Osteoblast (primary cell): ENCODE data around the gene EPHB2. TPM values are rescaled to one million over a fixed set of nuclear protein-coding genes. Genes with fewer than 3 reads are reported as not detected.

Experiments
- DNase-seq: peaks from one replicate; pipeline ENCODE4 v3.0.0; 2011; ENCODE audit warnings: low spot score, mixed read lengths; ENCODE audit not compliant: insufficient read length; ENCODE audit errors: missing footprints
- H2AFZ ChIP-seq: 2 replicates; pipeline ENCODE4 v1.6.0; 2011; ENCODE audit warnings: mild to moderate bottlenecking, low read length
- H3K27ac ChIP-seq: 2 replicates; pipeline ENCODE4 v1.5.1; 2011; ENCODE audit warnings: mild to moderate bottlenecking, low read depth, low read length, moderate library complexity
- H3K27me3 ChIP-seq: 2 replicates; pipeline ENCODE4 v1.6.0; 2012; ENCODE audit warnings: mild to moderate bottlenecking, control low read depth, inconsistent platforms, low read length, moderate library complexity; ENCODE audit not compliant: insufficient read depth
- H3K36me3 ChIP-seq: 2 replicates; pipeline ENCODE4 v1.5.1; 2011; ENCODE audit warnings: mild to moderate bottlenecking, low read length, control low read depth, moderate library complexity; ENCODE audit not compliant: insufficient read depth
- H3K4me1 ChIP-seq: 2 replicates; pipeline ENCODE4 v1.5.1; 2011; ENCODE audit warnings: mild to moderate bottlenecking, low read length, control low read depth, moderate library complexity; ENCODE audit not compliant: insufficient read depth
- H3K4me2 ChIP-seq: 2 replicates; pipeline ENCODE4 v1.6.0; 2011; ENCODE audit warnings: mild to moderate bottlenecking, low read length; ENCODE audit not compliant: insufficient read depth
- H3K4me3 ChIP-seq: fragments of 200-600 bp; sonication (generic); 3 replicates; pipeline ENCODE4 v1.5.1; 2012; ENCODE audit warnings: mild to moderate bottlenecking, low read length, inconsistent platforms; ENCODE audit not compliant: insufficient read depth
- H3K79me2 ChIP-seq: 2 replicates; pipeline ENCODE4 v1.6.0; 2012; ENCODE audit warnings: mild to moderate bottlenecking, low read length, control low read depth, inconsistent platforms; ENCODE audit not compliant: insufficient read depth
- H3K9me3 ChIP-seq: 2 replicates; pipeline ENCODE4 v1.5.1; 2011; ENCODE audit warnings: low read depth, low read length, control low read depth
- H4K20me1 ChIP-seq: 2 replicates; pipeline ENCODE4 v1.6.0; 2012; ENCODE audit warnings: mild to moderate bottlenecking, low read length, control low read depth; ENCODE audit not compliant: insufficient read depth
- CTCF ChIP-seq: IDR thresholded peaks from 2 replicates; pipeline ENCODE4 v1.5.1; 2011; ENCODE audit warnings: mild to moderate bottlenecking, low read depth, low read length, moderate library complexity; ENCODE audit errors: extremely low read depth
- total RNA-seq: library from RNA; depleted of rRNA; stranded (reverse); fragments of >200 nt; gene quantifications from 2 replicates; pipeline ENCODE4 v1.2.3, GENCODE V29; 2012

The EPHB2 gene
- total RNA-seq, 1 donor: 8.7 TPM

GRCh38 chr1:22850681-22851080, 140.0 kb downstream of the EPHB2 start:
- Histone ChIP-seq H3K4me3 (no peak overlapping the region), H3K36me3 (no peaks in the 10 kb centered on the region), H3K4me2 (no peak overlapping the region), H3K4me1 (no peaks in the 10 kb centered on the region), H3K9me3 (no peaks in the 10 kb centered on the region), H4K20me1 (peaks cover 5% of the 10 kb centered on the region), H3K27me3 (no peaks in the 10 kb centered on the region), H3K27ac (no peak overlapping the region), H2AFZ (no peak overlapping the region), H3K79me2 (no peaks in the 10 kb centered on the region)
- TF ChIP-seq CTCF: no peak
- no peak for DNase-seq

DNA sequence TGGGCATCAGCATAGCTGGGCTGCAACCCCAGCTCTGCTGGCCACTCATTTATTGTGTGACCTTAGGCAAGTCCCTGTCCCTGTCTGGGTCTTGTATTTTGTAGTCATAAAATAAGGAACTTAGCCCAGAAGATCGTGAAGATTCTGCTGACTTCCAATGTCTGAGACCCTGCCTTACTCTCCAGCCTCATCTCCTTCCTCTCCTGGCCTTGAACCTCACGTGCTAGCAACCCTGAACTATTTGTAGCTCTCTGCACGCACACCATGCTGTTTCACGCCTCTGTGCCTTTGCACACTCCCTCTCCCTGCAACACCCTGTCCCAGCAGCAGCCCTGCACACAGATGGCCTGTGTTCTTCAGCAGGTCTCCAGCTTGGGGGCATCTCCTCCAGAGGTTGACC, 140.9 kb downstream of the EPHB2 start:
- Histone ChIP-seq H3K9me3 (no peaks in the 10 kb centered on the region), H2AFZ (no peak overlapping the region), H3K27ac (no peak overlapping the region), H3K4me3 (no peak overlapping the region), H3K27me3 (no peaks in the 10 kb centered on the region), H3K79me2 (no peaks in the 10 kb centered on the region), H3K4me2 (no peak overlapping the region), H3K4me1 (no peaks in the 10 kb centered on the region), H3K36me3 (no peaks in the 10 kb centered on the region), H4K20me1 (peaks cover 5% of the 10 kb centered on the region)
- no peak for TF ChIP-seq CTCF
- no peak for DNase-seq

DNA sequence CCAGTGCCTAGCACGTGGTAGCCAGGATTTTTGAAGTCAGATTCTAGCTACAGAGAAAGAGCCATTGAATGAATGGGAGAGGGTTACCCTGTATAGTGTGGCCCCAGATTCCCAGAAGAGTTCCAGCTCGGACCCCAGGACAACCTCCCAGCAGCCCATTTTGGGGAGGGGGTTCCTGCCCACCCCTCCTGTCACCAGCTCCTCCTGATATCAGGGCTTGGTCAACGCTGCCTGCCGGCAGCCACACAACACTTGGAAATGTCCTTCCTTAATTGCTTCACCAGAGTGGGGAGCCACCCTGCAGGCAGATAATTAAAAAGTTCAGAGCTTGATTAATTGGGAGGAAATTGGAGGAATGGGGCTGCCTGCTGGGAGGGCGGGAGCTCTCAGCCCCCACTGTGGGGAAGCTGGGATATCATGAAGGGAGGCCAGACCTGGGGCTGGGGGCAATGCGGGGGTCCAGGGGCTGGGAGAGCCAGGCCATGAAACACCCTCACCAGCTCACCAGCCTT, 141.6 kb downstream of the EPHB2 start:
- peaks cover 5% of the 10 kb centered on the region for H4K20me1 ChIP-seq
- DNase-seq: no peak
- no peak for TF ChIP-seq CTCF
- H3K9me3 ChIP-seq: no peaks in the 10 kb centered on the region
- H3K4me3 ChIP-seq: no peak overlapping the region
- no peaks in the 10 kb centered on the region for H3K79me2 ChIP-seq
- H3K36me3 ChIP-seq: no peaks in the 10 kb centered on the region
- no peaks in the 10 kb centered on the region for H3K27me3 ChIP-seq
- H3K27ac ChIP-seq: no peak overlapping the region
- no peak overlapping the region for H3K4me2 ChIP-seq
- H3K4me1 ChIP-seq: no peaks in the 10 kb centered on the region
- H2AFZ ChIP-seq: no peak overlapping the region

DNA sequence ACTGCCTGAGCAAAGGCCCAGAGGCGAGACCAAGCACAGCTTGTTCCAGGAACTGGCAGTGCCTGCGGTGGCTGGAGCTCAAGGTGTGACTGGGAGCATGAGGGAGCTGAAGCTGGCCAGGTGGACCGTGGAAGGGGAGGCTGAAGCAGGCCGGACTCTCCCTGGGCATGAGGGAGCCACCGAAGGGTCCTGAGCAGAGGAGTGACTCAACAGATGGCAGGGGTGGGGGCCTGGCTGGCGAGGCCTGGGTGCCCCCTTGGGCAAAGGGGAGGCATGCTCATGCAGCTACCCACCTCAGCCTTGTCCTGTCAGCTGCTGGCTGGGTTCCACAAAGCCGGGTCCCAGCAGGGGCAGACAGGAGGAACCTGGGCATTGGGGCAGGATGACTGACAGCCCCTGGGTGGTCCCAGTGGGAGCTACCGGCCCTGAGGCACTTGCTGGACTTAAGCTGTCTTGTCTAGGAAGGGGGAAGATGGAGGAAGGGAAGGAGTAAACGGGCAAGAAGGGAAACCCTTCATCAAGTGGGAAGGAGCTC, 143.1 kb downstream of the EPHB2 start:
- Histone ChIP-seq H3K79me2 (no peaks in the 10 kb centered on the region), H3K27ac (no peak overlapping the region), H2AFZ (no peak overlapping the region), H3K9me3 (no peaks in the 10 kb centered on the region), H4K20me1 (peaks cover 5% of the 10 kb centered on the region), H3K4me3 (no peak overlapping the region), H3K27me3 (no peaks in the 10 kb centered on the region), H3K4me2 (no peak overlapping the region), H3K4me1 (no peaks in the 10 kb centered on the region), H3K36me3 (no peaks in the 10 kb centered on the region)
- no peak for DNase-seq
- TF ChIP-seq CTCF: no peak
